GM18505 (cell line): ENCODE data around the gene CST5.

ENCODE experiments used
- ATAC-seq: cut with Tn5 transposase; IDR thresholded peaks from one replicate; pipeline ENCODE4 v1.9.1; 2021; ENCODE audit not compliant: unreplicated experiment
- POLR2A ChIP-seq: IDR thresholded peaks from 4 replicates; pipeline ENCODE4 v1.6.1; 2011; ENCODE audit warnings: borderline replicate concordance; ENCODE audit not compliant: insufficient read depth, insufficient read length; ENCODE audit errors: extremely low read depth

CST5 gene

GRCh38 chr20:23879328-23879798, at the start of gene CST5:
CST5 (minus strand) TSS chr20:23879748; CDS start chr20:23879676, 72 bp downstream.
- TF ChIP-seq POLR2A = no peak
- ATAC-seq = no peak

- TF ChIP-seq POLR2A = no peak
- ATAC-seq = no peak
These were observed 49.2 kb upstream of the CST5 start for GRCh38 chr20:23928788-23929187.

- TF ChIP-seq POLR2A = no peak
- ATAC-seq = no peak
These were observed 48.8 kb upstream of the CST5 start for GRCh38 chr20:23928353-23928752.

- no peak for ATAC-seq
- TF ChIP-seq POLR2A = no peak
These were observed 47.7 kb upstream of the CST5 start for GRCh38 chr20:23926944-23927872.

GRCh38 chr20:23926526-23926880, 47.0 kb upstream of the CST5 start:
- TF ChIP-seq POLR2A = no peak
- no peak for ATAC-seq

GRCh38 chr20:23925789-23926525, 46.4 kb upstream of the CST5 start:
- ATAC-seq = no peak
- TF ChIP-seq POLR2A = no peak

- TF ChIP-seq POLR2A = no peak
- ATAC-seq = no peak
These were observed 45.2 kb upstream of the CST5 start for GRCh38 chr20:23924751-23925150.

GRCh38 chr20:23923891-23924435, 44.4 kb upstream of the CST5 start:
- no peak for TF ChIP-seq POLR2A
- ATAC-seq = no peak

GRCh38 chr20:23923311-23923710, 43.8 kb upstream of the CST5 start:
- ATAC-seq = no peak
- TF ChIP-seq POLR2A = no peak

GRCh38 chr20:23920408-23921325, 41.1 kb upstream of the CST5 start:
- no peak for TF ChIP-seq POLR2A
- no peak for ATAC-seq

- no peak for ATAC-seq
- no peak for TF ChIP-seq POLR2A
These were observed 39.3 kb upstream of the CST5 start for GRCh38 chr20:23918896-23919295.

GRCh38 chr20:23918101-23918862, 38.7 kb upstream of the CST5 start:
- ATAC-seq = no peak
- TF ChIP-seq POLR2A = no peak
